CD14-positive monocyte (primary cell): ENCODE results near the gene SCN4B. TPM values are rescaled to one million over a fixed set of nuclear protein-coding genes. Genes with fewer than 3 reads are reported as not detected.
A peak's percentile ranks its signal among the peaks of the same experiment; 100 is the strongest.

Experiments used
- DNase-seq, 3 donors: peaks; one replicate each; pipeline ENCODE4 v3.0.0-alpha.2; 2011 to 2022
- H2AFZ ChIP-seq: 2 replicates; pipeline ENCODE4 v1.6.0; 2012; ENCODE audit warnings: mild to moderate bottlenecking, low read depth, low read length, inconsistent platforms; ENCODE audit not compliant: insufficient read depth, poor library complexity, severe bottlenecking
- H3K27ac ChIP-seq, 2 donors: 1 replicate in 1 of 2; 2 replicates in 1 of 2; pipeline ENCODE4 v1.5.1; 2012 to 2013; ENCODE audit warnings: low read length in 2 of 2, control low read depth in 1 of 2, inconsistent platforms in 1 of 2, low read depth in 1 of 2, mild to moderate bottlenecking in 1 of 2
- H3K27me3 ChIP-seq, 2 donors: one replicate each; pipeline versions ENCODE4 v1.6.0 to v1.6.1; 2011 to 2013; ENCODE audit warnings: low read length in 2 of 2; ENCODE audit not compliant: control insufficient read depth in 2 of 2, insufficient read depth in 2 of 2
- H3K36me3 ChIP-seq, 2 donors: replicated peaks in 1 of 2; 1 replicate in 1 of 2; 2 replicates in 1 of 2; pipeline versions ENCODE4 v1.5.1 to v1.6.1; 2012 to 2013; ENCODE audit warnings: low read length in 2 of 2, control low read depth in 1 of 2, inconsistent platforms in 1 of 2, mild to moderate bottlenecking in 1 of 2; ENCODE audit not compliant: insufficient read depth in 2 of 2, control insufficient read depth in 1 of 2
- H3K4me1 ChIP-seq, 2 donors: 1 replicate in 1 of 2; 2 replicates in 1 of 2; pipeline versions ENCODE4 v1.5.1 to v1.6.1; 2012 to 2013; ENCODE audit warnings: low read length in 2 of 2, control low read depth in 1 of 2, inconsistent platforms in 1 of 2, mild to moderate bottlenecking in 1 of 2, moderate library complexity in 1 of 2; ENCODE audit not compliant: insufficient read depth in 2 of 2, control insufficient read depth in 1 of 2
- H3K4me2 ChIP-seq: replicated peaks from 2 replicates; pipeline ENCODE3; 2012; ENCODE audit warnings: low read length, moderate library complexity, mild to moderate bottlenecking; ENCODE audit not compliant: poor library complexity, severe bottlenecking; ENCODE audit errors: extremely low read depth
- H3K4me3 ChIP-seq, 3 experiments: fragments of 200-600 bp in 1 of 3; sonication (generic) in 1 of 3; replicated peaks in 1 of 3; 1 replicate in 2 of 3; 2 replicates in 1 of 3; pipeline ENCODE4 v1.5.1; 2011 to 2013; ENCODE audit warnings: low read length in 3 of 3, mild to moderate bottlenecking in 3 of 3, control low read depth in 2 of 3, low read depth in 2 of 3, inconsistent platforms in 1 of 3, moderate library complexity in 1 of 3
- H3K79me2 ChIP-seq: 2 replicates; pipeline ENCODE4 v1.6.0; 2012; ENCODE audit warnings: mild to moderate bottlenecking, control low read depth, inconsistent platforms, low read length, moderate library complexity; ENCODE audit not compliant: insufficient read depth
- H3K9ac ChIP-seq: 2 replicates; pipeline ENCODE4 v1.6.0; 2017; ENCODE audit warnings: low read length, mild to moderate bottlenecking; ENCODE audit not compliant: insufficient read depth, poor library complexity, severe bottlenecking
- H3K9me3 ChIP-seq, 2 donors: replicated peaks in 1 of 2; 1 replicate in 1 of 2; 2 replicates in 1 of 2; pipeline versions ENCODE4 v1.5.1 to v1.6.1; 2012 to 2013; ENCODE audit warnings: low read length in 2 of 2, control low read depth in 1 of 2; ENCODE audit not compliant: control insufficient read depth in 1 of 2, insufficient read depth in 1 of 2
- H4K20me1 ChIP-seq: 2 replicates; pipeline ENCODE4 v1.6.0; 2012; ENCODE audit warnings: mild to moderate bottlenecking, low read length, control low read depth, moderate library complexity; ENCODE audit not compliant: insufficient read depth
- H3K27ac Mint-ChIP-seq, 7 donors: one replicate each; pipeline ENCODE4 v1.8.0; 2020; ENCODE audit warnings: mild to moderate bottlenecking in 7 of 7, mixed read lengths in 7 of 7, moderate library complexity in 6 of 7, inconsistent platforms in 2 of 7
- H3K27me3 Mint-ChIP-seq, 3 donors: one replicate each; pipeline ENCODE4 v1.8.0; 2021 to 2022; ENCODE audit warnings: low read depth in 3 of 3, mild to moderate bottlenecking in 3 of 3, mixed read lengths in 3 of 3, moderate library complexity in 3 of 3, inconsistent platforms in 1 of 3
- H3K36me3 Mint-ChIP-seq, 2 donors: one replicate each; pipeline ENCODE4 v1.8.0; 2020; ENCODE audit warnings: mixed read lengths in 2 of 2, inconsistent platforms in 1 of 2, mild to moderate bottlenecking in 1 of 2
- H3K4me1 Mint-ChIP-seq: one replicate; pipeline ENCODE4 v1.8.0; 2020; ENCODE audit warnings: mild to moderate bottlenecking, mixed read lengths
- H3K4me3 Mint-ChIP-seq, 2 donors: one replicate each; pipeline ENCODE4 v1.8.0; 2020; ENCODE audit warnings: mild to moderate bottlenecking in 2 of 2, mixed read lengths in 2 of 2, moderate library complexity in 1 of 2
- H3K9me3 Mint-ChIP-seq, 7 donors: one replicate each; pipeline ENCODE4 v1.8.0; 2020 to 2022; ENCODE audit warnings: mixed read lengths in 7 of 7, mild to moderate bottlenecking in 6 of 7, moderate library complexity in 6 of 7, inconsistent platforms in 2 of 7
- CTCF ChIP-seq: fragments of 200-600 bp; IDR thresholded peaks from one replicate; pipeline ENCODE4 v1.8.0; 2022; ENCODE audit warnings: antibody characterized with exemption, mild to moderate bottlenecking
- WGBS: methylation state at CpG from one replicate; pipeline ENCODE4 v1.1.5; 2013; ENCODE audit warnings: missing lambda C conversion rate; ENCODE audit not compliant: insufficient coverage; 5-methylcytosine and 5-hydroxymethylcytosine counted together
- intact Hi-C, 2 donors: fragments of 100-400 bp; cut with micrococcal nuclease; formaldehyde crosslinking; loops; one replicate each; pipeline versions ENCODE4 v1.15.0 to v1.15.1; 2023
- polyA plus RNA-seq, 3 donors: library from polyadenylated mRNA; depleted of rRNA in 1 of 3; unstranded in 2 of 3; stranded (reverse) in 1 of 3; fragments of 300-500 nt in 2 of 3; fragments of >200 nt in 1 of 3; fragmentation: Illumina TruSeq in 2 of 3; gene quantifications; 1 replicate in 2 of 3; 2 replicates in 1 of 3; pipeline ENCODE4 v1.2.3, GENCODE V29; 2012 to 2021

The SCN4B gene
- polyA plus RNA-seq, 3 donors = 0.76 TPM; not detected in 2

DNA sequence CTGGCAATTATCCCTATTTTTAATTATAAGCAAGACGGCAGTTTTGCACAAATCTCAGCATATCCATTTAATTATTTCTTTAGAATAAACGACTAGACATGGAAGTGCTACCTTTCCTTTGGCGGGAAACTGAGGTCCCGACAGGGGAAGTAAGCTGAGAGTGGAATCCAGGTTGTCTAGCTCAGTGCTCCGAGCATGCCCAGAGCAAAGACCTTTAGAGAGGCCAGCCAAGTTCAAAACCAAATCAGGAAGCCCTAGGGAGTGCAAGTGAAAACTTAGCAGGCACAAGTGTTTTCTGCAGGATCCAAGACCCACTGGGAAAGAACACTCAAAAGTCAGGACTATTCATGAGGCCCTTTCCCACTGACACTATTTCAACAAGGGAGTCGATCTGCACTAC is 46.5 kb upstream of the SCN4B start:
- H3K27me3 ChIP-seq = no peaks in the 10 kb centered on the region
- H3K27ac Mint-ChIP-seq = peak overlapping the region in 5 of 7 donors; percentile 42 to 82 (median 55)
- H3K27ac ChIP-seq = no peak overlapping the region
- intact Hi-C loops = loop anchor here (2.0 to 5.0 kb wide), 4 partner anchors 93 to 154 kb away; no protein-coding TSS in a partner anchor
- no peak for DNase-seq
- peaks cover 18% of the 10 kb centered on the region for H3K4me1 Mint-ChIP-seq
- no peak for TF ChIP-seq CTCF
- 100% methylated on average over 4 of the region's 6 CpGs for WGBS
- H3K79me2 ChIP-seq = peaks cover 9% of the 10 kb centered on the region
- peaks cover 93 to 98% of the 10 kb centered on the region in 2 donors for H3K36me3 ChIP-seq
- H3K4me3 ChIP-seq = no peak overlapping the region
- H3K4me1 ChIP-seq = peaks cover 8 to 12% of the 10 kb centered on the region in 2 donors
- H3K36me3 Mint-ChIP-seq = peaks cover 49 to 53% of the 10 kb centered on the region in 2 donors
- no peak overlapping the region for H3K4me2 ChIP-seq
- H3K27me3 Mint-ChIP-seq = no peaks in the 10 kb centered on the region
- no peak overlapping the region for H3K9ac ChIP-seq
- peaks cover 0 to 3% (median 0%) of the 10 kb centered on the region in 7 donors for H3K9me3 Mint-ChIP-seq
- H2AFZ ChIP-seq = no peak overlapping the region
- no peak overlapping the region for H3K4me3 Mint-ChIP-seq
- peaks cover 0 to 1% of the 10 kb centered on the region in 2 donors for H3K9me3 ChIP-seq
- H4K20me1 ChIP-seq = peaks cover 72% of the 10 kb centered on the region

DNA sequence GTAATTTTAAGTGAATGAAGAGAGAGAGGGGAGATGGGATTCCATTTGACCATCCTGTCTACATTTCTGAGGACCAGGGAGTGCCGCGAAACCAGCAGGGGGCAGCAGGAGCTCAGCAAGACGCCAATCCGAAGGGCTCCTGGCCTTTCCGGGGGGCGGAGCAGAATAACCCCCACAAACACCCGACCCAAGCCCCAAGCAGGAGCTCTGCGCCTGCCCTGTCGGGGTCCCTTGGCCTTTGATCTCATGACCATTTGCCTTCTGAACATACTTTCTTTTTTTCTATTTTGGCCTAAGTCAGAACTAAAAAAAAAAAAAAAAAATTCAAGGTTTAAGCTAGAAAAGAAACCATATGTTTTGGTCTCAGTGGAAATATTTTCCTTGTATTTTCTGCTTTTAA is 45.7 kb upstream of the SCN4B start:
- peaks cover 74% of the 10 kb centered on the region for H4K20me1 ChIP-seq
- WGBS = 0% methylated on average over 6 of the region's 9 CpGs
- Mint-ChIP-seq H3K4me1 (peaks cover 18% of the 10 kb centered on the region), H3K27me3 (no peaks in the 10 kb centered on the region), H3K27ac (peak overlapping the region in 5 of 7 donors; percentile 12 to 61 (median 33)), H3K36me3 (peaks cover 56 to 61% of the 10 kb centered on the region in 2 donors), H3K9me3 (peaks cover 3 to 9% (median 6%) of the 10 kb centered on the region in 7 donors), H3K4me3 (no peak overlapping the region)
- no peak overlapping the region for H3K9ac ChIP-seq
- intact Hi-C loops = loop anchor here (2.0 to 5.0 kb wide), 4 partner anchors 94 to 154 kb away; no protein-coding TSS in a partner anchor
- TF ChIP-seq CTCF = peak; percentile 93
- no peaks in the 10 kb centered on the region for H3K27me3 ChIP-seq
- peaks cover 2% of the 10 kb centered on the region for H3K79me2 ChIP-seq
- H3K36me3 ChIP-seq = peaks cover 93 to 98% of the 10 kb centered on the region in 2 donors
- H3K4me2 ChIP-seq = no peak overlapping the region
- no peak overlapping the region for H3K4me3 ChIP-seq
- peak in 2 of 3 donors; percentile 57 to 67 for DNase-seq
- H2AFZ ChIP-seq = no peak overlapping the region
- H3K27ac ChIP-seq = peak overlapping the region in 1 of 2 donors; percentile 5
- H3K4me1 ChIP-seq = peaks cover 8 to 12% of the 10 kb centered on the region in 2 donors
- H3K9me3 ChIP-seq = peaks cover 3 to 8% of the 10 kb centered on the region in 2 donors
